SU-DHL-6 (cell line): ENCODE measurements around the gene POLE.

Experiments used
- H2AFZ ChIP-seq: fragments of 200-600 bp; sonication (generic); 2 replicates; pipeline ENCODE4 v1.6.1; 2014; ENCODE audit warnings: low read depth, mild to moderate bottlenecking, moderate library complexity, mixed read lengths, antibody characterized with exemption, low read length; ENCODE audit not compliant: severe bottlenecking
- H3F3A ChIP-seq: fragments of 200-600 bp; shearing (Covaris generic); 2 replicates; pipeline ENCODE4 v1.6.0; 2016; ENCODE audit warnings: antibody characterized with exemption, mild to moderate bottlenecking; ENCODE audit not compliant: insufficient read depth
- H3K27ac ChIP-seq: fragments of 200-600 bp; sonication (generic); 2 replicates; pipeline ENCODE4 v1.5.1; 2016; ENCODE audit warnings: low read depth, mild to moderate bottlenecking, low read length, moderate library complexity, mixed read lengths
- H3K27me3 ChIP-seq: fragments of 200-600 bp; sonication (generic), shearing (Covaris generic); 2 replicates; pipeline ENCODE4 v1.6.0; 2014; ENCODE audit warnings: mild to moderate bottlenecking, low read length
- H3K36me3 ChIP-seq: fragments of 200-600 bp; sonication (generic); 2 replicates; pipeline ENCODE4 v1.6.1; 2014; ENCODE audit warnings: mild to moderate bottlenecking, low read length, mixed read lengths
- H3K4me2 ChIP-seq: fragments of 300-600, 200-600 bp; shearing (Covaris generic), sonication (generic); 2 replicates; pipeline ENCODE4 v1.6.0; 2014; ENCODE audit warnings: low read length, low read depth, mild to moderate bottlenecking; ENCODE audit not compliant: poor library complexity, severe bottlenecking
- H3K4me3 ChIP-seq: fragments of 200-600 bp; sonication (generic); 2 replicates; pipeline ENCODE4 v1.5.1; 2014; ENCODE audit warnings: antibody characterized with exemption, low read length, mild to moderate bottlenecking, mixed read lengths; ENCODE audit not compliant: insufficient read depth, poor library complexity, severe bottlenecking
- H3K79me2 ChIP-seq: fragments of 200-600 bp; sonication (generic); 2 replicates; pipeline ENCODE4 v1.6.1; 2014; ENCODE audit warnings: mild to moderate bottlenecking, low read length, moderate library complexity; ENCODE audit not compliant: insufficient read depth
- H3K9ac ChIP-seq: fragments of 200-600 bp; sonication (generic); 2 replicates; pipeline ENCODE4 v1.7.0; 2014; ENCODE audit warnings: mild to moderate bottlenecking, low read length
- H3K9me2 ChIP-seq: fragments of 200-600 bp; sonication (generic); replicated peaks from 2 replicates; pipeline ENCODE4 v1.6.1; 2014; ENCODE audit warnings: low read length; ENCODE audit not compliant: insufficient read depth
- H3K9me3 ChIP-seq: fragments of 200-600 bp; sonication (generic); 2 replicates; pipeline ENCODE4 v1.6.1; 2014; ENCODE audit warnings: low read length, mixed read lengths; ENCODE audit not compliant: insufficient read depth
- H4K20me1 ChIP-seq: fragments of 200-600 bp; sonication (generic); 2 replicates; pipeline ENCODE4 v1.6.1; 2014; ENCODE audit warnings: low read depth, mild to moderate bottlenecking, antibody characterized with exemption, low read length, moderate library complexity, mixed read lengths
- EZH2phosphoT487 ChIP-seq: fragments of 200-600 bp; sonication (generic), shearing (Covaris generic); conservative IDR thresholded peaks from 2 replicates; pipeline ENCODE4 v1.6.1; 2018; ENCODE audit warnings: mild to moderate bottlenecking, antibody characterized with exemption, low read length, moderate library complexity, mixed read lengths
- TF ChIP-seq, protein P1 (sequence below): fragments of 200-600 bp; sonication (generic); IDR thresholded peaks from one replicate; pipeline ENCODE4 v1.5.1; 2017; ENCODE audit warnings: antibody characterized with exemption, mild to moderate bottlenecking, low read length, moderate library complexity; ENCODE audit not compliant: insufficient read depth, poor library complexity, severe bottlenecking

Gene POLE

DNA sequence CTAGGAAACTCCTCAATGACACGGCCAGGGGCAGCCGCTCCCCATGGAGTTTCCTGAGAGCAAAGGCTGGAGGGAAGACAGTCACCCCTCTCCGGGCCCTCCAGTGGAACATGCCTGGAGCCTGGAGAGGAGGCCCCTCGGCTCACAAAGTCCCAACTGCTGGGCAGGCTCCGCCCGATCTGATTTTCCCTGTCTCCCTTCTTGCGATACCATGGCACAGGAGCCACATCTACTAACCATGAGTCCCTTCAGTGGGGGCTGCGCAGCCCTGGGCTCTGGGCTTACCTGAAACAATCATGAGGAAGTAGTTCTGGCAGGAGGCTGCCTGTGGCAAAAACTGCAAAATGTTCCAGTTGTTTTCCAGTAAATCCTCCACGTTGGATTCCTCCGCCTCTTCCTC lies 53.2 kb downstream of the POLE start:
- no peaks in the 10 kb centered on the region for H3F3A ChIP-seq
- no peaks in the 10 kb centered on the region for H3K9me2 ChIP-seq
- H3K79me2 ChIP-seq, result no peaks in the 10 kb centered on the region
- no peaks in the 10 kb centered on the region for H4K20me1 ChIP-seq
- H3K27ac ChIP-seq, result no peak overlapping the region
- H3K36me3 ChIP-seq, result peaks cover 10% of the 10 kb centered on the region; the same call in 1 of the 2 replicates
- H3K4me2 ChIP-seq, result no peak overlapping the region
- no peaks in the 10 kb centered on the region for H3K27me3 ChIP-seq
- no peaks in the 10 kb centered on the region for H3K9me3 ChIP-seq
- H3K9ac ChIP-seq, result no peak overlapping the region
- no peak for TF ChIP-seq EZH2phosphoT487
- TF ChIP-seq, protein P1, sequence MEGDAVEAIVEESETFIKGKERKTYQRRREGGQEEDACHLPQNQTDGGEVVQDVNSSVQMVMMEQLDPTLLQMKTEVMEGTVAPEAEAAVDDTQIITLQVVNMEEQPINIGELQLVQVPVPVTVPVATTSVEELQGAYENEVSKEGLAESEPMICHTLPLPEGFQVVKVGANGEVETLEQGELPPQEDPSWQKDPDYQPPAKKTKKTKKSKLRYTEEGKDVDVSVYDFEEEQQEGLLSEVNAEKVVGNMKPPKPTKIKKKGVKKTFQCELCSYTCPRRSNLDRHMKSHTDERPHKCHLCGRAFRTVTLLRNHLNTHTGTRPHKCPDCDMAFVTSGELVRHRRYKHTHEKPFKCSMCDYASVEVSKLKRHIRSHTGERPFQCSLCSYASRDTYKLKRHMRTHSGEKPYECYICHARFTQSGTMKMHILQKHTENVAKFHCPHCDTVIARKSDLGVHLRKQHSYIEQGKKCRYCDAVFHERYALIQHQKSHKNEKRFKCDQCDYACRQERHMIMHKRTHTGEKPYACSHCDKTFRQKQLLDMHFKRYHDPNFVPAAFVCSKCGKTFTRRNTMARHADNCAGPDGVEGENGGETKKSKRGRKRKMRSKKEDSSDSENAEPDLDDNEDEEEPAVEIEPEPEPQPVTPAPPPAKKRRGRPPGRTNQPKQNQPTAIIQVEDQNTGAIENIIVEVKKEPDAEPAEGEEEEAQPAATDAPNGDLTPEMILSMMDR, result no peak
- H2AFZ ChIP-seq, result no peak overlapping the region
- H3K4me3 ChIP-seq, result no peak overlapping the region

DNA sequence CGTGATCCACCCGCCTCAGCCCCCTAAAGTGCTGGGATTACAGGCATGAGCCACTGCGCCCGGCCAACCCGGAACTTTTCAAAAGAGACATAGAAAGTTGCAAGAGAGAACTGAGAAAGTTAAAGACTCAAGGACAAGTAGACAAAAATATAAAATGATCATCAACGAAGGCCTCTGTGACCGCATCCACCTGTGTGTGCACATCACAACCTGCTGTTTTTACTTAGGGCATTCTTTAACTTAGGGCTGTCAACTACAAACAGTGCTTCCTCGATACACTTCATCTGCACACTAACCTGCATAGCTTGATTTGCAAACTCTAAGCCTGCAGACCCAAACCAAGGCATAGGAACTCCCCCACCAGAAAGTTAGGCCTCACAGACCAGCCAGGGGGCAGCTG lies 53.7 kb downstream of the POLE start:
- Histone ChIP-seq H3F3A (no peaks in the 10 kb centered on the region), H3K79me2 (no peaks in the 10 kb centered on the region), H3K27me3 (no peaks in the 10 kb centered on the region), H3K9ac (no peak overlapping the region), H3K27ac (no peak overlapping the region), H2AFZ (no peak overlapping the region), H3K4me2 (no peak overlapping the region), H3K36me3 (peaks cover 10% of the 10 kb centered on the region; the same call in 1 of the 2 replicates), H3K9me2 (no peaks in the 10 kb centered on the region), H4K20me1 (no peaks in the 10 kb centered on the region), H3K4me3 (no peak overlapping the region), H3K9me3 (no peaks in the 10 kb centered on the region)
- no peak for TF ChIP-seq EZH2phosphoT487
- TF ChIP-seq, protein P1, result no peak

DNA sequence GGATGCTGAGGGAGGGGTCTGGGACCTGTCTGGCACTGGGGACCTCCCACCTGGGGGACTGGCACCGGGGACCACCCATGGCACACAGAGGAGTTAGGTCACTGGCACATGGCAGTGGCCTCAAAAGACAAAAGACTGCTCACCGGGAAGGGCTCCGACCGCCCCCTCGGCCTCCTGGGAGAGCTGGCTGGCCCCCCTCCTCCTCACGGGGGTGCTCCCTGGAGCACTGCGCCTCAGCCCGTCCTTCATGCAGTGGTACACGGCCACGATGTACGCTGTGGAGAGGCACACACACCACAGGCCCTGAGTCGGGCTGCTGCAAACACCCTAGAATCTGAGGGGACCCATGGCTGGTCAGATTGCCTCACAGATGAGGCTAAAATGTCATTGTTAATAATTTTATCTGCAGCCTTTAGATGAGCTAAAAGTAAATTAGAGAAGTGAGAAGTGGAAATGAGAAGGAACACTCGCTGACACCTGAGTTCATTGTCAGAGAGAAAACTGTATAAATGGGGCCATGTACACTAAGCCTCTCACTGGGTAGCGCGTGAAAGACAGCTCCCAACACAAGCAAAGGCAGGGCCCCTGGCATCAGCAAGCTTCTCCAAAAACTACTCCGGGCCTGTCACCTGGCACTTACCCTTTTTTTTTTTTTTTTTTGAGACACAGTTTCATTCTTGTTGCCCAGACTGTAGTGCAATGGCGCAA lies 54.5 kb downstream of the POLE start:
- TF ChIP-seq EZH2phosphoT487, result no peak
- TF ChIP-seq, protein P1, result no peak
- H3K79me2 ChIP-seq, result no peaks in the 10 kb centered on the region
- H3K9me3 ChIP-seq, result no peaks in the 10 kb centered on the region
- no peak overlapping the region for H3K9ac ChIP-seq
- no peaks in the 10 kb centered on the region for H3F3A ChIP-seq
- H3K27ac ChIP-seq, result no peak overlapping the region
- no peak overlapping the region for H3K4me2 ChIP-seq
- H3K9me2 ChIP-seq, result no peaks in the 10 kb centered on the region
- H4K20me1 ChIP-seq, result no peaks in the 10 kb centered on the region
- H3K4me3 ChIP-seq, result no peak overlapping the region
- no peak overlapping the region for H2AFZ ChIP-seq
- H3K36me3 ChIP-seq, result peaks cover 10% of the 10 kb centered on the region; the same call in 1 of the 2 replicates
- no peaks in the 10 kb centered on the region for H3K27me3 ChIP-seq
